ENCODE data around the gene LCMT1.
"Not testable (repeated sequence)": the region's sequence is repeated elsewhere in the genome, so short reads cannot be mapped to it uniquely, and the experiment has no call there.

Gene LCMT1

GRCh38 chr16:25111403-25112166 is at the start of gene LCMT1:
Gene LCMT1, plus strand, starts transcription at chr16:25111742. Its CDS starts 142 bp downstream, at chr16:25111884.
- DNase-seq = peak; percentile 96

- DNase-seq = no peak
These were observed 48.4 kb upstream of the LCMT1 start for GRCh38 chr16:25063102-25063501.

- no peak for DNase-seq
These were observed 47.7 kb upstream of the LCMT1 start for GRCh38 chr16:25063865-25064264.

- DNase-seq = not testable (repeated sequence)
These were observed 47.3 kb upstream of the LCMT1 start for GRCh38 chr16:25064281-25064680.

- peak; percentile 49 for DNase-seq
These were observed 46.6 kb upstream of the LCMT1 start for GRCh38 chr16:25064937-25065336.

GRCh38 chr16:25065899-25066298 is 45.6 kb upstream of the LCMT1 start:
- no peak for DNase-seq

- no peak for DNase-seq
These were observed 45.2 kb upstream of the LCMT1 start for GRCh38 chr16:25066426-25066746.

GRCh38 chr16:25066747-25067631 is 44.6 kb upstream of the LCMT1 start:
- peak; percentile 93 for DNase-seq

- DNase-seq = no peak
These were observed 37.7 kb upstream of the LCMT1 start for GRCh38 chr16:25073854-25074253.

- DNase-seq = no peak
These were observed 33.1 kb upstream of the LCMT1 start for GRCh38 chr16:25078386-25078978.

- DNase-seq = no peak
These were observed 31.7 kb upstream of the LCMT1 start for GRCh38 chr16:25079637-25080378.

GRCh38 chr16:25080420-25081131 is 31.0 kb upstream of the LCMT1 start:
- no peak for DNase-seq

GRCh38 chr16:25081702-25082101 is 29.8 kb upstream of the LCMT1 start:
- DNase-seq = no peak

GRCh38 chr16:25083065-25083464 is 28.5 kb upstream of the LCMT1 start:
- no peak for DNase-seq

- DNase-seq = no peak
These were observed 27.8 kb upstream of the LCMT1 start for GRCh38 chr16:25083701-25084100.

GRCh38 chr16:25084797-25085196 is 26.7 kb upstream of the LCMT1 start:
- DNase-seq = no peak

GRCh38 chr16:25087761-25088160 is 23.8 kb upstream of the LCMT1 start:
- no peak for DNase-seq

- DNase-seq = no peak
These were observed 22.2 kb upstream of the LCMT1 start for GRCh38 chr16:25089351-25089750.

- DNase-seq = no peak
These were observed 19.1 kb upstream of the LCMT1 start for GRCh38 chr16:25092441-25092840.

GRCh38 chr16:25093208-25094061 is 18.1 kb upstream of the LCMT1 start:
- DNase-seq = no peak

- DNase-seq = no peak
These were observed 16.9 kb upstream of the LCMT1 start for GRCh38 chr16:25094596-25094995.
